ENCODE results near the gene GMFB. TPM values are rescaled to one million over a fixed set of nuclear protein-coding genes. Genes with fewer than 3 reads are reported as not detected.
"Not testable (repeated sequence)": the region's sequence is repeated elsewhere in the genome, so short reads cannot be mapped to it uniquely, and the experiment has no call there.

The GMFB gene
- total RNA-seq, 2 experiments from 2014 or later: 29.2 to 32.1 TPM

DNA sequence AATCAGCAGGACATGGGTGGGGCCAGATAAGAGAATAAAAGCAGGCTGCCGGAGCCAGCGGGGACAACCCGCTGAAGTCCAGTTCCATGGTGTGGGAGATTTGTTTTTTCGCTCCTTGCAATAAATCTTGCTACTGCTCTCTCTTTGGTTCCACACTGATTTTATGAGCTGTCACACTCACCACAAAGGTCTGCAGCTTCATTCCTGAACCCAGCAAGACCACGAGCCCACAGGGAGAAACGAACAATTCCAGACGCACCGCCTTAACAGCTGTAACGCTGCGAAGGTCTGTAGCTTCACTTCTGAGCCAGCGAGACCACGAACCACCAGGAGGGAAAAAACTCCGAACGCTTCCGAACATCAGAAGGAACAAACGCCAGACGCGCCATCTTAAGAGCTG is 44.8 kb downstream of the GMFB start:
- TF ChIP-seq, protein P1, sequence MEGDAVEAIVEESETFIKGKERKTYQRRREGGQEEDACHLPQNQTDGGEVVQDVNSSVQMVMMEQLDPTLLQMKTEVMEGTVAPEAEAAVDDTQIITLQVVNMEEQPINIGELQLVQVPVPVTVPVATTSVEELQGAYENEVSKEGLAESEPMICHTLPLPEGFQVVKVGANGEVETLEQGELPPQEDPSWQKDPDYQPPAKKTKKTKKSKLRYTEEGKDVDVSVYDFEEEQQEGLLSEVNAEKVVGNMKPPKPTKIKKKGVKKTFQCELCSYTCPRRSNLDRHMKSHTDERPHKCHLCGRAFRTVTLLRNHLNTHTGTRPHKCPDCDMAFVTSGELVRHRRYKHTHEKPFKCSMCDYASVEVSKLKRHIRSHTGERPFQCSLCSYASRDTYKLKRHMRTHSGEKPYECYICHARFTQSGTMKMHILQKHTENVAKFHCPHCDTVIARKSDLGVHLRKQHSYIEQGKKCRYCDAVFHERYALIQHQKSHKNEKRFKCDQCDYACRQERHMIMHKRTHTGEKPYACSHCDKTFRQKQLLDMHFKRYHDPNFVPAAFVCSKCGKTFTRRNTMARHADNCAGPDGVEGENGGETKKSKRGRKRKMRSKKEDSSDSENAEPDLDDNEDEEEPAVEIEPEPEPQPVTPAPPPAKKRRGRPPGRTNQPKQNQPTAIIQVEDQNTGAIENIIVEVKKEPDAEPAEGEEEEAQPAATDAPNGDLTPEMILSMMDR (IDR thresholded peaks at IDR 0.05): no peak
- Mint-ChIP-seq H3K27me3 (peaks cover 2% of the 10 kb centered on the region), H3K36me3 (ENCODE audit: low read depth) (peaks cover 13% of the 10 kb centered on the region), H3K9me3 (no peaks in the 10 kb centered on the region), H3K4me3 (no peak overlapping the region), H3K4me1 (ENCODE audit: low read depth) (peaks cover 27% of the 10 kb centered on the region), H3K27ac (no peak overlapping the region)
- ChIA-PET POLR2A (interaction anchor here (0.9 kb wide), 1 partner anchor 26 kb away, joined by 3 read pairs; no protein-coding TSS in a partner anchor), CTCF (interaction anchor here (0.8 to 1.9 kb wide), 3 partner anchors 41 to 77 kb away, joined by 3 to 4 read pairs (median 3); partner anchors contain the start of gene CDKN3)
- DNase-seq (no peak), ATAC-seq (no peak)
- intact Hi-C loops (cut with micrococcal nuclease): loop anchor here (5.0 to 10.0 kb wide), 3 partner anchors 43 to 331 kb away; partner anchors contain the start of genes CDKN3 and GMFB

DNA sequence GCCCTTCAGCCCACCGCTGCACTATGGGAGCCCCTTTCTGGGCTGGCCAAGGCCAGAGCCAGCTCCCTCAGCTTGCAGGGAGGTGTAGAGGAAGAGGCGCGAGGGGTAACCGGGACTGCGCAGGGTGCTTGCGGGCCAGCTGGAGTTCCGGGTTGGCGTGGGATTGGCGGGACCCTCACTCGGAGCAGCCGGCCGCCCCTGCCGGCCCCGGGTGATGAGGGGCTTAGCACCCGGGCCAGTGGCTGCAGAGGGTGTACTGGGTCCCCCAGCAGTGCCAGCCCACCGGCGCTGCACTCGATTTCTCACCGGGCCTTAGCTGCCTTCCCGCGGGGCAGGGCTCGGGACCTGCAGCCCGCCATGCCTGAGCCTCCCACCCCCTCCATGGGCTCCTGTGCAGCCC is 45.8 kb downstream of the GMFB start:
- H3K27ac Mint-ChIP-seq, DNase-seq, H3K9me3 Mint-ChIP-seq, POLR2A ChIA-PET, ATAC-seq, H3K27me3 Mint-ChIP-seq, H3K4me3 Mint-ChIP-seq: not testable (repeated sequence)
- intact Hi-C loops (cut with micrococcal nuclease): loop anchor here (5.0 to 10.0 kb wide), 3 partner anchors 44 to 332 kb away; partner anchors contain the start of genes CDKN3 and GMFB
- Mint-ChIP-seq H3K36me3 (ENCODE audit: low read depth) (peaks cover 18% of the 10 kb centered on the region), H3K4me1 (ENCODE audit: low read depth) (peaks cover 34% of the 10 kb centered on the region)
- CTCF ChIA-PET: interaction anchor here (0.7 to 1.9 kb wide), 3 partner anchors 42 to 76 kb away, joined by 3 to 4 read pairs (median 3); no protein-coding TSS in a partner anchor

DNA sequence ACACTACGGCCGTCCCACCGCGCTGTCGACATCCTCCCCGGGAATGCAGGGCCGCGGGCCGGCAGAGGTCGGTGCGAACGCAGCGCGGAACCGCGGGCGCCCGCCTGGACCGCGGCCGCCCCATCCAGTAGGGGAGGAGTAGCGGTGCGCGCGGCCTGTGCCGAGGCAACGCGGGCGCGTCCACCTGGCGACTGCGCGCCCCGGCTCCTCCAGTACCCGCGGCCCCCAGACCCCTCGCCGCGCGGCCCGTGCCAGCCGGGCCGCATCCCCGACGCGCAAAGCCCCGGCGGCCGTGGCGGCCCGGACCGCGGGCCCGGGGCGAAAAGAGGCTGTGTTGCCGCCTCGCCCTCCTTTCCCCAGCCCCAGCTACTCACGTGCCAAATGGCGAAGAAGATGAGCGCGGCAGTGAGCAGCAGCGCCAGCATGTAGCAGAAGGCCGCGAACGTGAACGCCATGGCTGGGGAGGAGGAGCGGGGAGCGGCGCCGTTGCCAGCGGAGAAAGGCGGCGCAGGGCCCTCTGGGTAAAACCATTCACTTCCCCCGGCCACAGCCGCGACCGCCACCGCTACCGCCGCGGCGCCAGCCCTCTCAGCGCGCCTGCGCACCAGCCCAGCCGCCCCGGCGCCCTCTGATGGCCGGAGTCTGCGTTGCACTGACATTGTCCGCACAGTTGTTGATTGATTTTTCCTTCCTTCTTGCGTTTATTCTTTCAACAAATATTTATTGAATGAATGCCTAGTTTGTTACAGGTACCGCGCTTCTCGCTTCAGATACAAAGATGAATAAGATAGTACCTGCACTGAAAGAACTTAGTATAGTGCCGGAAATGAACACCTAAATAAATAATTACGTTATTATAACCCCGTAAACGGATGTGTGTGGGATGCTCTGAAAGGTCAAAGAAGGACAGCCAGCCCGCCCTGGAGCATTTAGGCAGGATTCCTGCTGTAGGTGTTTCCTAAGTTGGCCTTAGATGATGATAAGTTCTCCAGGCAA is 47.6 kb downstream of the GMFB start, which contains the start of gene CNIH1:
Gene CNIH1, minus strand, starts transcription at position 502 of the 996 bp plus-strand sequence. Its CDS starts 47 bp downstream, at position 455.
- ATAC-seq: peak; percentile 92
- intact Hi-C loops (cut with micrococcal nuclease): loop anchor here (5.0 to 10.0 kb wide), 3 partner anchors 44 to 334 kb away; partner anchors contain the start of genes CDKN3 and GMFB
- Mint-ChIP-seq H3K4me3 (peak within 1 kb of the TSS; percentile 98), H3K9me3 (no peaks in the 10 kb centered on the region), H3K36me3 (ENCODE audit: low read depth) (peaks cover 22% of the 10 kb centered on the region), H3K4me1 (ENCODE audit: low read depth) (peaks cover 50% of the 10 kb centered on the region), H3K27ac (peak within 1 kb of the TSS; percentile 97), H3K27me3 (peaks cover 2% of the 10 kb centered on the region)
- peak; percentile 92 for DNase-seq
- ChIA-PET POLR2A (interaction anchor here (0.9 kb wide), 1 partner anchor 46 kb away, joined by 4 read pairs; no protein-coding TSS in a partner anchor), CTCF (interaction anchor here (0.6 to 1.8 kb wide), 11 partner anchors 9 to 1194 kb away, joined by 3 to 8 read pairs (median 4); partner anchors contain the start of gene GMFB)
- TF ChIP-seq, protein P1 (IDR thresholded peaks at IDR 0.05): peak; percentile 99

DNA sequence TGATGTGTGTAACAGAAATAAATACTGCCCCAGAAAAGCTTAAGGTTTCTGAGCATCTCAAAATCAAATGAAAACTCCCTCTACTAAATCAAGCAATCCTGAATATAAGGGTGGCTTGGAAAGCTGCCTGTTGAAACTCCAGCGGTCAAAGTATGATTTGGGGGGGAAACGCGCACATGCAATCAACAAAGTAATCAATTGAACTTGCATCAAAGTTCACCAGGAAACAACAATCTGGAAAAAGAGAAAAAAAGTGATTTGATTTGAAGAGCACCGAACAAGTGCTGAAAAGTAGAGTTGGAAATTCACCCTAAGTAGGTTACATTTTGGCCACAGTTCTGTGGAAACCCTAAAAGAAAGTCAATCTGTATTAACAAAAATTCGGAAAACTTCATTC is 48.3 kb downstream of the GMFB start:
- no peaks in the 10 kb centered on the region for H3K27me3 Mint-ChIP-seq
- peaks cover 28% of the 10 kb centered on the region for H3K36me3 Mint-ChIP-seq (ENCODE audit: low read depth)
- DNase-seq: no peak
- no peak for ATAC-seq
- H3K4me3 Mint-ChIP-seq: peak overlapping the region; percentile 98
- CTCF ChIA-PET: interaction anchor here (1.6 to 1.8 kb wide), 3 partner anchors 10 to 47 kb away, joined by 4 to 8 read pairs (median 5); partner anchors contain the start of gene GMFB
- POLR2A ChIA-PET: interaction anchor here (0.6 kb wide), 1 partner anchor 1031 kb away, joined by 3 read pairs; no protein-coding TSS in a partner anchor
- H3K27ac Mint-ChIP-seq: peak overlapping the region; percentile 92
- H3K9me3 Mint-ChIP-seq: no peaks in the 10 kb centered on the region
- TF ChIP-seq, protein P1 (IDR thresholded peaks at IDR 0.05): no peak
- intact Hi-C loops (cut with micrococcal nuclease): loop anchor here (5.0 to 10.0 kb wide), 3 partner anchors 43 to 334 kb away; partner anchors contain the start of genes CDKN3 and GMFB
- H3K4me1 Mint-ChIP-seq (ENCODE audit: low read depth): peaks cover 57% of the 10 kb centered on the region

DNA sequence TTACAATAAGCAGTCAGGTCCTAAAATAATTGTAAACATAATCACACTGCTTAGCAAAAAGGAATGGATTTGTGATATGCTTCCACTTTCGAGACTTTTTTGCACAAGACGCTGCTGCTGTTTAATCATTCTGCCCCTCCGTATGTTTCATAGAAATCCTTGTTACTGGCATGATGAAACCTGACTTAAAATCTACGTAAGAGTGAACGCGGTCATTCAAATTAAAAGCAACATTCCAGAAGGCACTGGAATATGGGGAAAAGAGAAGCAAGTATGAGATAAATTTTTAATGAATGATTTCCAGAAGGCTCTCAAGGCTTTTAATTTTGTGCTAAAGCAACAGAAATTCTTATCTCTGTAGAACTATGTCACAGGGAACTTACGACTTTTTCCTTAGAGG is 48.7 kb downstream of the GMFB start:
- DNase-seq: no peak
- ChIA-PET CTCF (interaction anchor here (1.6 kb wide), 2 partner anchors 10 to 16 kb away, joined by 4 to 5 read pairs; no protein-coding TSS in a partner anchor), POLR2A (interaction anchor here (0.6 to 0.9 kb wide), 2 partner anchors 43 to 1030 kb away, joined by 3 read pairs; no protein-coding TSS in a partner anchor)
- Mint-ChIP-seq H3K9me3 (no peaks in the 10 kb centered on the region), H3K27ac (peak overlapping the region; percentile 92), H3K36me3 (ENCODE audit: low read depth) (peaks cover 32% of the 10 kb centered on the region), H3K4me3 (peak overlapping the region; percentile 98), H3K27me3 (no peaks in the 10 kb centered on the region), H3K4me1 (ENCODE audit: low read depth) (peaks cover 60% of the 10 kb centered on the region)
- intact Hi-C loops (cut with micrococcal nuclease): loop anchor here (5.0 to 10.0 kb wide), 3 partner anchors 43 to 335 kb away; partner anchors contain the start of genes CDKN3 and GMFB
- ATAC-seq: no peak
- TF ChIP-seq, protein P1 (IDR thresholded peaks at IDR 0.05): no peak
